Activated B cell treated with CpG ODN at 0.5 μM for 24 hours (primary cell): Measurements from ENCODE around the gene EHMT1. TPM values are rescaled to one million over a fixed set of nuclear protein-coding genes. Genes with fewer than 3 reads are reported as not detected.

Source experiments
- ATAC-seq: fragments of 200-7000 bp; cut with Tn5 transposase; one replicate; pipeline ENCODE4 v1.10.0; 2021; ENCODE audit warnings: low read depth, mild to moderate bottlenecking, moderate library complexity
- CTCF ChIA-PET: fragments of 350-600 bp; sonication (Branson Sonifier 250); formaldehyde crosslinking; loops from one replicate; lab custom pipeline; 2021; ENCODE audit warnings: antibody characterized with exemption; lab: Charles Lee
- POLR2A ChIA-PET: fragments of 350-600 bp; sonication (Branson Sonifier 250); formaldehyde crosslinking; loops from one replicate; lab custom pipeline; 2021; ENCODE audit warnings: antibody characterized with exemption; lab: Charles Lee
- DNase-seq: peaks from one replicate; pipeline ENCODE4 v3.0.0; 2022
- H3K27ac Mint-ChIP-seq: one replicate; pipeline ENCODE4 v1.8.0; 2020; ENCODE audit warnings: mixed read lengths
- H3K27me3 Mint-ChIP-seq: one replicate; pipeline ENCODE4 v1.8.0; 2021; ENCODE audit warnings: mixed read lengths
- H3K36me3 Mint-ChIP-seq: one replicate; pipeline ENCODE4 v1.8.0; 2021; ENCODE audit warnings: low read depth, mixed read lengths
- H3K4me1 Mint-ChIP-seq: one replicate; pipeline ENCODE4 v1.8.0; 2021; ENCODE audit warnings: mixed read lengths
- H3K4me3 Mint-ChIP-seq: one replicate; pipeline ENCODE4 v1.8.0; 2020; ENCODE audit warnings: mild to moderate bottlenecking, mixed read lengths
- H3K9me3 Mint-ChIP-seq: one replicate; pipeline ENCODE4 v1.8.0; 2020; ENCODE audit warnings: mixed read lengths
- intact Hi-C: fragments of 100-400 bp; cut with micrococcal nuclease; formaldehyde crosslinking; loops from one replicate; pipeline ENCODE4 v1.15.1; 2024
- total RNA-seq: library from RNA; stranded (reverse); gene quantifications from 2 replicates; pipeline ENCODE4 v1.2.3, GENCODE V29; 2022
- TF ChIP-seq, protein P1 (sequence below): fragments of 200-600 bp; IDR thresholded peaks from one replicate; pipeline ENCODE4 v1.8.0; 2022; ENCODE audit warnings: antibody characterized with exemption, mild to moderate bottlenecking

Gene EHMT1
- total RNA-seq, 1 donor from 2014 or later = 163 TPM

DNA sequence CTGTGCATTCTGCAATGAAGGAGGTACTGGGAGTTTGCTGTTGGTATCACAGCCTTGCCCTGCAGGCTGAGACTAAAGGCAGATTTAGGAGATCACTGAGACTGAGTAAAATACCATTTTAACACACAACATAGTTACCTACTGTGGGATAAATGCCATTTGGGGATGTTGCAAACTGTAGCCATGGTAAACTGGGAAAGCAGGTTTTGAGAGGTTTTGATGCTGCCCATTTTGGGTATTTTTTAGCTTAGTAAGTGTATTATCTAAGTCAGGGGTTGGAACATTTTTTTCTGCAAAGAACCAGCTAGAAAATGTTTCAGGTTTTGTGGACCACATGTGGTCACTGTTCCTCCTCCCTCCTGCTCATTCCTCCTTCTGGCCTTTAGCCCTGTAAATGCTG lies 108.9 kb downstream of the EHMT1 start:
- peaks cover 73% of the 10 kb centered on the region for H3K36me3 Mint-ChIP-seq
- intact Hi-C loops = no loop called here
- H3K4me3 Mint-ChIP-seq = no peak overlapping the region
- ATAC-seq (no peak), DNase-seq (no peak)
- peak overlapping the region; percentile 24 for H3K27ac Mint-ChIP-seq
- peaks cover 3% of the 10 kb centered on the region for H3K9me3 Mint-ChIP-seq
- TF ChIP-seq, protein P1, sequence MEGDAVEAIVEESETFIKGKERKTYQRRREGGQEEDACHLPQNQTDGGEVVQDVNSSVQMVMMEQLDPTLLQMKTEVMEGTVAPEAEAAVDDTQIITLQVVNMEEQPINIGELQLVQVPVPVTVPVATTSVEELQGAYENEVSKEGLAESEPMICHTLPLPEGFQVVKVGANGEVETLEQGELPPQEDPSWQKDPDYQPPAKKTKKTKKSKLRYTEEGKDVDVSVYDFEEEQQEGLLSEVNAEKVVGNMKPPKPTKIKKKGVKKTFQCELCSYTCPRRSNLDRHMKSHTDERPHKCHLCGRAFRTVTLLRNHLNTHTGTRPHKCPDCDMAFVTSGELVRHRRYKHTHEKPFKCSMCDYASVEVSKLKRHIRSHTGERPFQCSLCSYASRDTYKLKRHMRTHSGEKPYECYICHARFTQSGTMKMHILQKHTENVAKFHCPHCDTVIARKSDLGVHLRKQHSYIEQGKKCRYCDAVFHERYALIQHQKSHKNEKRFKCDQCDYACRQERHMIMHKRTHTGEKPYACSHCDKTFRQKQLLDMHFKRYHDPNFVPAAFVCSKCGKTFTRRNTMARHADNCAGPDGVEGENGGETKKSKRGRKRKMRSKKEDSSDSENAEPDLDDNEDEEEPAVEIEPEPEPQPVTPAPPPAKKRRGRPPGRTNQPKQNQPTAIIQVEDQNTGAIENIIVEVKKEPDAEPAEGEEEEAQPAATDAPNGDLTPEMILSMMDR = no peak
- no peaks in the 10 kb centered on the region for H3K27me3 Mint-ChIP-seq
- ChIA-PET CTCF (interaction anchor here (1.1 kb wide), 1 partner anchor 30 kb away, joined by 3 read pairs; no protein-coding TSS in a partner anchor), POLR2A (interaction anchor here (0.5 kb wide), 1 partner anchor 35 kb away, joined by 4 read pairs; no protein-coding TSS in a partner anchor)
- peaks cover 23% of the 10 kb centered on the region for H3K4me1 Mint-ChIP-seq

DNA sequence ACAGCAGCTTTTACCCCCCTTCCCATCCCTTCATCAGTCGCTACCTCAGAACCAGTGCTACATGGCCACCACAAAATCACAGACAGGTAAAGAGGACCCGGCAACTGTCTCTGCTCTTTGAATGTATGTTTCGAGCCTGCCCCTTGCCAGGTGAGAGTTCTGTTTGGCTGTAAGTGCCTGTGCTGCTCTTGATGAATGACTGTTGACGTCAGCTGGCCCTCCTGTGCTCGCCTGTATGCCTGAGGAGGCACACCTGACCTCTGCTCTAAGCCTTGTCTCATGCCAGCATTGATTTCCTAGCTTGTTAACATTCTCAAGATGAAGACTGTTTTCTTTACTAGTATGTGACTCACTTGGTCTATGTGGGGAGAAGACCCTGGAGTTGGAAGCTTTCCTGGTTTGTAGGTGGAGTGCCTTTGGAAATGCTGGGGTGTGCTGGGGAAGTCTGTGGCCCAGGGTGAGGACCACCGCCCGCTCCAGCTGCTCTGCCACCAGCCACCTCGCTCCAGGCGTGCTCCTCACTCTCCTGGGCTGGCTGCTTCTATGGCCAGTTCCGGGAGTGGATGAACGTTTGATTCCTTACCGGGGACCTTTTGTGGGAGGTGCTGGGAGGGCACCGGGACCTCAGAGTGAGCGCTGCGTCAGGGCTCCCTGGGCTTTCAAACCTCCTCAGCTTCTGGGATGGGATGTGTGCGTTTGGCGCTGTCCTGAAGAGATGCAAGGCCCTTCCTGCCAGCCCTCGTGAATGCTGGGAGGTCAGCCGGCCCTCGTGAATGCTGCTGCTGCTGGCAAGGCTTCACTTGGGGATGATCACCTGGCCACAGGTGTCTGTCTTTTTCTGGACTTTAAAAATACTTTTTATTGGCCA lies 109.9 kb downstream of the EHMT1 start:
- POLR2A ChIA-PET = no interaction called here
- H3K27ac Mint-ChIP-seq = no peak overlapping the region
- H3K9me3 Mint-ChIP-seq = peaks cover 6% of the 10 kb centered on the region
- no peaks in the 10 kb centered on the region for H3K27me3 Mint-ChIP-seq
- TF ChIP-seq, protein P1 = no peak
- intact Hi-C loops = no loop called here
- H3K4me1 Mint-ChIP-seq = peaks cover 19% of the 10 kb centered on the region
- DNase-seq (no peak), ATAC-seq (no peak)
- H3K4me3 Mint-ChIP-seq = no peak overlapping the region
- H3K36me3 Mint-ChIP-seq = peaks cover 83% of the 10 kb centered on the region
- CTCF ChIA-PET = interaction anchor here (1.1 kb wide), 1 partner anchor 31 kb away, joined by 3 read pairs; no protein-coding TSS in a partner anchor

DNA sequence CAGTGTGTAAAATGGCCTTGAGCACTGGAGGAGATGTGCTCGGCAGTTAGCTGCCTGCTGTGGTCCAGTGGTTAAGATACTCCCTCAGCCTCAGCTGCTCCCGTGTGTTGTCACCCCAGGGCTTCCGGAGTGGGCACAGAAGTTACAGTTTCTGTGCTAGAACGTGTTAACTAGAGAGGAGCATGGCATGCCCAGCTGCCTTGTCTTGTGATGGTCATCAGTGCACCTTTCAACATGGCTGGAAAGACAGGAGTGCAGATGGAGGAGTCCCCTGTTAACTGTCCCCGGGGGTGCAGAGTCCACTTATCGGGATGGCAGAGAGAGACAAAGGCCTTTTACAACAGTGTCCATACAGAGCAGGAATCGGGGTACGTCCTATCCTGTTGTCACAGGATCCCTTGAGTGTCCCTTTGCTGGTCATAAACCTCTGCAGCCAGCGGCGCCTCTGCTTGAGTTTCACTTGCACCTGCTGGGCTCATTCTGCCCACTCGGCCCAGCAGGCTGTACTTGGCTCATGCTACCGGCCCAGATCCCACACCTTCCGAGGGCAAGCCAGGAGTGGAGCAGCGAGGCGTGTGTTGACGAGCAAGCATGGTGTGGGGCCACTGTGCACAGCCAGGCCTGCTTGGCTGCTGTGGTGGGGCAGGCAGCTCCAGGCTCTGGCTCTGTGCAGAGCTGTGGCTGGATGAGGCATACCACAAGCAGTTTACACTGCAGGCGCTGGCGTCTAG lies 112.6 kb downstream of the EHMT1 start:
- H3K27me3 Mint-ChIP-seq = no peaks in the 10 kb centered on the region
- POLR2A ChIA-PET = no interaction called here

DNA sequence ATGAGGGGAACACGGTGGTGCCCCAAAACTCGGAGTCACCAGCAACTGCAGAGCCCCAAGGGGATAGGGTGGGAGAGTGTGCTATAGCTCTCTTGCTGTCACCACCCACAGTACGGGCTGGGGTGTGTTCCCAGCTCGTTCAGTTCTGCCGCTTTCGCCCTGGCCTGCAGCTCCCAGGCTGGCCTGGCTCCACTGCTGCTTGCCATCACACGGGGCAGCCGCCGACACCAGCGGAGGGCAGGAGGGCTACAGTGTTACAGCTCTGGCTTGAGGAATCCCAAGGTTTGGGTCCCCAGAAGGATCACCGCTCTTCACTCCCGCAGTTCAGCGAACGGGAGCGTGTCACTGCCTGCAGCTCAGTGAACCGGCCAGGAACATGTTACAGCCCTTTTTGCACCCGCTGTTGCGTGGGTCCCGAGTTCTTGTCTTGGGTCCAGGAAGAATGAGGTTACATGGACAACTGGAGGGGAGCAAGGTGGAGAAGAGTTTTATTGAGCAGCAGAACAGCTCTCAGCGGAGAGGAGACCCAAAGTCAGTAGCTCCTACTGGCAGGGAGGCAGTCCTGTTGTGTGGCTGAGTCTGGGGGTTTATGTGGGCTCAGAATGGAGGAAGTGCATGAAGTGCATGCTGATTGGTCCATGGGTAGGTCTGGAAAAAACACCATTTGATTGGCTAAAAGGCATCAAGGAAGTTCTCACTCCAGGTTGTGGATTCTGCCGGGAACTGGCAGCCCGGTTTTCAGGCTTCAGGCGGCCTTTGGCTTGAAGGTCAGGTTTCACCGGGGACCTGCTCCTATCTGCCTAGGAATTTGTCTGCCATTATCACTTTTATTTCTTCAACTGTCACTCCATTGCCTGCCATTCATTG lies 113.4 kb downstream of the EHMT1 start:
- no peak overlapping the region for H3K4me3 Mint-ChIP-seq
- H3K36me3 Mint-ChIP-seq = peaks cover 78% of the 10 kb centered on the region

More for the DNA sequence above, 112.6 kb downstream of the EHMT1 start:
- ATAC-seq = no peak
- no peak for DNase-seq
- H3K36me3 Mint-ChIP-seq = peaks cover 85% of the 10 kb centered on the region
- TF ChIP-seq, protein P1 = no peak
- H3K4me1 Mint-ChIP-seq = peaks cover 5% of the 10 kb centered on the region
- CTCF ChIA-PET = no interaction called here
- H3K27ac Mint-ChIP-seq = no peak overlapping the region
- intact Hi-C loops = no loop called here
- H3K9me3 Mint-ChIP-seq = peaks cover 22% of the 10 kb centered on the region
- no peak overlapping the region for H3K4me3 Mint-ChIP-seq

More for the DNA sequence above, 113.4 kb downstream of the EHMT1 start:
- intact Hi-C loops = no loop called here
- CTCF ChIA-PET = no interaction called here
- H3K9me3 Mint-ChIP-seq = peaks cover 19% of the 10 kb centered on the region
- POLR2A ChIA-PET = no interaction called here
- no peaks in the 10 kb centered on the region for H3K27me3 Mint-ChIP-seq
- H3K27ac Mint-ChIP-seq = no peak overlapping the region
- ATAC-seq (no peak), DNase-seq (no peak)
- TF ChIP-seq, protein P1 = no peak
- H3K4me1 Mint-ChIP-seq = peaks cover 5% of the 10 kb centered on the region
